K562 (cell line): Measurements from ENCODE around the gene CPLANE2. TPM values are rescaled to one million over a fixed set of nuclear protein-coding genes. Genes with fewer than 3 reads are reported as not detected.

Experiments used
- ATAC-seq: fragments of 200-7000 bp; cut with Tn5 transposase; 3 replicates; pipeline ENCODE4 v1.9.1; 2020; ENCODE audit warnings: moderate library complexity
- BruUV-seq: library from RNA; stranded (reverse); fragments of 400-500 nt; replicated peaks from 2 replicates; lab custom pipeline; 2021; lab: Mats Ljungman, UMichigan
- CTCF ChIA-PET: fragments of 300-600 bp; formaldehyde crosslinking; extraction: SDS; loops from one replicate; lab custom pipeline; 2021; ENCODE audit warnings: low intra/inter-chr PET ratio; lab: Yijun Ruan, JAX
- POLR2A ChIA-PET: fragments of 300-600, 350-650 bp; sonication (Branson Sonifier 250); formaldehyde crosslinking; extraction: SDS; loops from one replicate; lab custom pipeline; 2021; ENCODE audit warnings: antibody characterized with exemption, inconsistent platforms; lab: Yijun Ruan, JAX
- DNase-seq, 4 experiments: peaks; one replicate each; pipeline versions ENCODE4 v3.0.0 to v3.0.0-alpha.2; 2011 to 2018; ENCODE audit warnings: low spot score in 3 of 4, mixed read lengths in 3 of 4; ENCODE audit errors: extremely low read depth in 1 of 4
- FAIRE-seq: peaks from 2 replicates; lab custom pipeline; 2011; peaks lifted over from hg19 to GRCh38; lab: Jason Lieb, UNC
- H2AFZ ChIP-seq: 2 replicates; pipeline ENCODE4 v1.6.0; 2011; ENCODE audit warnings: low read depth, low read length, control low read depth, inconsistent platforms
- H3K27ac ChIP-seq: fragments of 200-600 bp; 3 replicates; pipeline ENCODE4 v1.8.0; 2011; ENCODE audit warnings: low read depth, mild to moderate bottlenecking, control low read depth, inconsistent platforms, low read length, moderate library complexity, mixed read lengths; ENCODE audit errors: extremely low read depth
- H3K27me3 ChIP-seq, 2 experiments: fragments of 300-600 bp in 1 of 2; 2 replicates in 1 of 2; 3 replicates in 1 of 2; pipeline versions ENCODE4 v1.6.0 to v1.8.0; 2011; ENCODE audit warnings: inconsistent platforms in 2 of 2, low read length in 2 of 2, mild to moderate bottlenecking in 1 of 2, mixed read lengths in 1 of 2, moderate library complexity in 1 of 2; ENCODE audit not compliant: control insufficient read depth in 2 of 2, insufficient read depth in 2 of 2
- H3K36me3 ChIP-seq: fragments of 300-600 bp; 3 replicates; pipeline ENCODE4 v1.8.0; 2011; ENCODE audit warnings: mild to moderate bottlenecking, low read length, inconsistent platforms; ENCODE audit not compliant: control insufficient read depth, insufficient read depth
- H3K4me1 ChIP-seq, 2 experiments: fragments of 200-600 bp in 1 of 2; replicated peaks in 1 of 2; 2 replicates in 1 of 2; 3 replicates in 1 of 2; pipeline versions ENCODE4 v1.5.1 to v1.8.0; 2011; ENCODE audit warnings: inconsistent platforms in 2 of 2, low read length in 2 of 2, mild to moderate bottlenecking in 1 of 2, mixed read lengths in 1 of 2, moderate library complexity in 1 of 2; ENCODE audit not compliant: control insufficient read depth in 2 of 2, insufficient read depth in 2 of 2
- H3K4me2 ChIP-seq: 2 replicates; pipeline ENCODE4 v1.6.1; 2011; ENCODE audit warnings: low read length, control low read depth, inconsistent platforms, mixed read lengths; ENCODE audit not compliant: insufficient read depth
- H3K4me3 ChIP-seq: fragments of 200-600 bp; sonication (generic), shearing (Covaris generic); 2 replicates; pipeline ENCODE4 v1.5.1; 2016; ENCODE audit warnings: control low read depth, inconsistent platforms
- H3K79me2 ChIP-seq: fragments of 200-600 bp; 3 replicates; pipeline ENCODE4 v1.8.0; 2011; ENCODE audit warnings: low read length, inconsistent platforms; ENCODE audit not compliant: control insufficient read depth, insufficient read depth
- H3K9ac ChIP-seq, 2 experiments: 2 replicates each; pipeline versions ENCODE4 v1.6.0 to v1.6.1; 2011; ENCODE audit warnings: low read depth in 2 of 2, low read length in 2 of 2, control low read depth in 1 of 2, inconsistent platforms in 1 of 2, mild to moderate bottlenecking in 1 of 2, mixed read lengths in 1 of 2; ENCODE audit not compliant: insufficient read depth in 1 of 2
- H3K9me1 ChIP-seq: one replicate; pipeline ENCODE4 v1.6.0; 2011; ENCODE audit warnings: inconsistent platforms, mild to moderate bottlenecking, low read length, moderate library complexity; ENCODE audit not compliant: control insufficient read depth, insufficient read depth
- H3K9me3 ChIP-seq: replicated peaks from 2 replicates; pipeline ENCODE4 v1.5.1; 2011; ENCODE audit warnings: low read depth, low read length, inconsistent platforms; ENCODE audit not compliant: control insufficient read depth, insufficient read depth
- H4K20me1 ChIP-seq: replicated peaks from 2 replicates; pipeline ENCODE4 v1.6.1; 2011; ENCODE audit warnings: low read length, inconsistent platforms, mixed read lengths; ENCODE audit not compliant: control insufficient read depth, insufficient read depth
- DACH1 ChIP-seq: fragments of 450-650 bp; IDR thresholded peaks from 2 replicates; pipeline ENCODE4 v1.6.1; 2018; ENCODE audit not compliant: partially characterized antibody
- E2F3 ChIP-seq: fragments of 250-450 bp; sonication (Bioruptor Pico); IDR thresholded peaks from 2 replicates; pipeline ENCODE4 v1.4.0; 2020; ENCODE audit warnings: mild to moderate bottlenecking
- E2F8 ChIP-seq: fragments of 450-650 bp; IDR thresholded peaks from 2 replicates; pipeline ENCODE4 v1.7.1; 2018; ENCODE audit warnings: mild to moderate bottlenecking, low read depth; ENCODE audit not compliant: partially characterized antibody
- ELF4 ChIP-seq: fragments of 450-650 bp; formaldehyde crosslinking; IDR thresholded peaks from 2 replicates; pipeline ENCODE4 v1.4.0; 2022; ENCODE audit warnings: missing genetic modification characterization
- FOXJ2 ChIP-seq: fragments of 200-800 bp; sonication (Bioruptor generic); IDR thresholded peaks from 2 replicates; pipeline ENCODE4 v1.6.1; 2016; ENCODE audit warnings: missing genetic modification characterization, missing compliant biosample characterization
- HDAC8 ChIP-seq: fragments of 450-650 bp; IDR thresholded peaks from 2 replicates; pipeline ENCODE4 v1.6.1; 2016; ENCODE audit warnings: mild to moderate bottlenecking, missing genetic modification characterization, moderate library complexity, missing compliant biosample characterization
- ILK ChIP-seq: fragments of 450-650 bp; IDR thresholded peaks from 2 replicates; pipeline ENCODE4 v1.6.1; 2016; ENCODE audit warnings: missing genetic modification characterization, low read depth, mild to moderate bottlenecking, missing compliant biosample characterization, moderate library complexity, borderline replicate concordance
- MXD1 ChIP-seq: fragments of 250-450 bp; sonication (Bioruptor Pico); IDR thresholded peaks from 2 replicates; pipeline ENCODE4 v1.8.0; 2021; ENCODE audit warnings: borderline replicate concordance, mild to moderate bottlenecking, moderate library complexity; ENCODE audit not compliant: poor library complexity, severe bottlenecking
- NR1H2 ChIP-seq: sonication (generic); formaldehyde crosslinking; IDR thresholded peaks from 2 replicates; pipeline ENCODE4 v1.4.0; 2020; ENCODE audit warnings: mild to moderate bottlenecking, missing genetic modification reagents
- PURB ChIP-seq: sonication (generic); formaldehyde crosslinking; IDR thresholded peaks from 2 replicates; pipeline ENCODE4 v1.9.0; 2021; ENCODE audit warnings: low read depth, mild to moderate bottlenecking, missing genetic modification reagents
- RB1 ChIP-seq: fragments of 450-650 bp; IDR thresholded peaks from 2 replicates; pipeline ENCODE4 v1.6.1; 2017; ENCODE audit warnings: low read depth, mild to moderate bottlenecking
- SIX5 ChIP-seq, 2 experiments: IDR thresholded peaks; 2 replicates each; pipeline ENCODE4 v1.6.1; 2011; ENCODE audit warnings: low read length in 2 of 2, borderline replicate concordance in 1 of 2, low read depth in 1 of 2, mild to moderate bottlenecking in 1 of 2, moderate library complexity in 1 of 2; ENCODE audit not compliant: insufficient read depth in 1 of 2
- ZBTB43 ChIP-seq: sonication (generic); formaldehyde crosslinking; IDR thresholded peaks from 2 replicates; pipeline ENCODE4 v1.8.0; 2023; ENCODE audit warnings: mild to moderate bottlenecking, missing genetic modification reagents
- ZBTB8A ChIP-seq: fragments of 450-650 bp; IDR thresholded peaks from 2 replicates; pipeline ENCODE4 v1.6.1; 2018; ENCODE audit warnings: mild to moderate bottlenecking, moderate library complexity; ENCODE audit not compliant: partially characterized antibody
- ZNF124 ChIP-seq: sonication (generic); formaldehyde crosslinking; IDR thresholded peaks from 2 replicates; pipeline ENCODE4 v1.8.1; 2022; ENCODE audit warnings: missing genetic modification reagents
- ZNF175 ChIP-seq: fragments of 200-800 bp; sonication (Bioruptor generic); IDR thresholded peaks from 2 replicates; pipeline ENCODE4 v1.6.1; 2016; ENCODE audit warnings: low read depth, mild to moderate bottlenecking, missing genetic modification characterization, missing compliant biosample characterization
- ZNF277 ChIP-seq: fragments of 250-450 bp; sonication (Bioruptor Pico); IDR thresholded peaks from 2 replicates; pipeline ENCODE4 v1.8.0; 2022; ENCODE audit warnings: inconsistent platforms, mild to moderate bottlenecking, moderate library complexity, borderline replicate concordance
- in situ Hi-C: fragments of 300-500 bp; cut with MboI; formaldehyde crosslinking; loops from 4 replicates; pipeline ENCODE4 v1.15.0; 2018; ENCODE audit warnings: inconsistent platforms, mixed read lengths
- intact Hi-C: fragments of 100-400 bp; cut with micrococcal nuclease; formaldehyde crosslinking; loops from 2 replicates; pipeline ENCODE4 v1.14.2; 2022
- polyA plus RNA-seq, 8 experiments: library from polyadenylated mRNA; depleted of rRNA in 4 of 8; stranded (reverse) in 5 of 8; unstranded in 3 of 8; fragments of >200 nt; fragmentation: Nextera tagmentation in 2 of 8; fragmentation: Illumina TruSeq in 1 of 8; extraction: Ambion mirVana in 2 of 8; extraction: Trizol in 1 of 8; gene quantifications; 2 replicates each; pipeline versions ENCODE4 v1.2.1 to v1.2.3, GENCODE V29; 2011 to 2014; ENCODE audit warnings: inconsistent platforms in 1 of 8, missing spikeins in 1 of 8
- total RNA-seq, 7 experiments: library from RNA; depleted of rRNA in 6 of 7; stranded (reverse); fragments of >200 nt in 6 of 7; fragmentation: Illumina TruSeq in 2 of 7; extraction: Trizol in 2 of 7; gene quantifications; 2 replicates each; pipeline versions ENCODE4 v1.2.1 to v1.2.3, GENCODE V29; 2011 to 2021; ENCODE audit warnings: low replicate concordance in 1 of 7

CPLANE2 gene
- total and polyA plus RNA-seq, 9 of the 15 experiments (the other 6 are each of a cell fraction or from before 2014, with no cell fraction given): 0.17 to 20.9 (median 8.1) TPM

- peaks cover 0 to 18% of the 10 kb centered on the region in 2 experiments; a peak in 4 of 5 replicates for H3K4me1 ChIP-seq
- H3K27ac ChIP-seq: no peak overlapping the region
- ChIA-PET CTCF (no interaction called here), POLR2A (no interaction called here)
- FAIRE-seq: no peak
- H3K79me2 ChIP-seq: peaks cover 12% of the 10 kb centered on the region; the same call in 1 of the 3 replicates
- peaks cover 35% of the 10 kb centered on the region for H4K20me1 ChIP-seq
- H3K4me2 ChIP-seq: no peak overlapping the region
- TF ChIP-seq E2F3 (CRISPR knock-in tag) (no peak), ZNF124 (CRISPR knock-in tag) (no peak), ZNF175 (CRISPR knock-in tag) (no peak), DACH1 (no peak), FOXJ2 (tag) (no peak), RB1 (no peak), ZBTB43 (no peak), NR1H2 (CRISPR knock-in tag) (no peak), ELF4 (no peak), ILK (no peak), PURB (CRISPR knock-in tag) (no peak), MXD1 (CRISPR knock-in tag) (no peak), E2F8 (no peak), HDAC8 (tag) (no peak), ZNF277 (no peak), SIX5 (IDR thresholded peaks at IDR 0.05; ENCODE audit: borderline replicate concordance in 1 of 2, insufficient read depth in 1 of 2, low read depth in 1 of 2, low read length in 2 of 2) (no peak), ZBTB8A (no peak)
- no peaks in the 10 kb centered on the region for H3K9me3 ChIP-seq
- no peaks in the 10 kb centered on the region for H3K27me3 ChIP-seq
- H3K9me1 ChIP-seq: no peaks in the 10 kb centered on the region
- H3K9ac ChIP-seq: no peak overlapping the region
- H2AFZ ChIP-seq: no peak overlapping the region
- in situ Hi-C loops (no loop called here), intact Hi-C loops (loop anchor here (5.0 kb wide), 1 partner anchor 85 kb away; the partner anchor contains the start of gene FBXO42)
- ATAC-seq: no peak
- no peak for DNase-seq
- BruUV-seq: no TSS peak
- H3K36me3 ChIP-seq: peaks cover 9% of the 10 kb centered on the region
- no peak overlapping the region for H3K4me3 ChIP-seq
Measured at GRCh38 chr1:16267690-16268180, 30.8 kb upstream of the CPLANE2 start.
